Endothelial cell of umbilical vein (primary cell): ENCODE results near the gene TMEM220. TPM values are rescaled to one million over a fixed set of nuclear protein-coding genes. Genes with fewer than 3 reads are reported as not detected.

Experiments used
- BruUV-seq: library from RNA; stranded (reverse); fragments of 400-500 nt; replicated peaks from 2 replicates; lab custom pipeline; 2021; lab: Mats Ljungman, UMichigan
- CTCF ChIA-PET: fragments of 300-600, 350-600 bp; sonication (Branson Sonifier 250); formaldehyde crosslinking; loops from one replicate; lab custom pipeline; 2021; ENCODE audit warnings: antibody characterized with exemption, inconsistent platforms; lab: Charles Lee
- POLR2A ChIA-PET: fragments of 300-600, 350-600 bp; sonication (Branson Sonifier 250); formaldehyde crosslinking; loops from one replicate; lab custom pipeline; 2021; ENCODE audit warnings: antibody characterized with exemption, inconsistent platforms; lab: Charles Lee
- DNase-seq: peaks from one replicate; pipeline ENCODE4 v3.0.0-alpha.2; 2011; ENCODE audit warnings: low read depth, low spot score
- FAIRE-seq: peaks from 2 replicates; lab custom pipeline; 2011; peaks lifted over from hg19 to GRCh38; lab: Jason Lieb, UNC
- H2AFZ ChIP-seq: 2 replicates; pipeline ENCODE4 v1.6.0; 2012; ENCODE audit warnings: low read depth, low read length, control low read depth, inconsistent platforms
- H3K27ac ChIP-seq: 2 replicates; pipeline ENCODE4 v1.5.1; 2011; ENCODE audit warnings: low read depth, mild to moderate bottlenecking, control low read depth, low read length, moderate library complexity; ENCODE audit not compliant: insufficient read depth
- H3K27me3 ChIP-seq, 2 experiments: 2 replicates each; pipeline versions ENCODE4 v1.6.0 to v1.6.1; 2011; ENCODE audit warnings: low read length in 2 of 2, mixed read lengths in 1 of 2; ENCODE audit not compliant: control insufficient read depth in 2 of 2, insufficient read depth in 2 of 2
- H3K36me3 ChIP-seq, 2 experiments: 2 replicates in 1 of 2; 3 replicates in 1 of 2; pipeline ENCODE4 v1.5.1; 2011; ENCODE audit warnings: low read length in 2 of 2, mild to moderate bottlenecking in 1 of 2, moderate library complexity in 1 of 2; ENCODE audit not compliant: control insufficient read depth in 2 of 2, insufficient read depth in 2 of 2; ENCODE audit errors: extremely low read depth in 1 of 2
- H3K4me1 ChIP-seq: 3 replicates; pipeline ENCODE4 v1.5.1; 2011; ENCODE audit warnings: mild to moderate bottlenecking, low read length; ENCODE audit not compliant: control insufficient read depth, insufficient read depth; ENCODE audit errors: extremely low read depth
- H3K4me2 ChIP-seq: 2 replicates; pipeline ENCODE4 v1.6.1; 2011; ENCODE audit warnings: low read length, control low read depth, mixed read lengths; ENCODE audit not compliant: insufficient read depth
- H3K4me3 ChIP-seq, 3 experiments: fragments of 200-600 bp in 1 of 3; sonication (generic), shearing (Covaris generic) in 1 of 3; replicated peaks in 1 of 3; 2 replicates each; pipeline ENCODE4 v1.5.1; 2011 to 2016; ENCODE audit warnings: control low read depth in 3 of 3, low read length in 3 of 3, mild to moderate bottlenecking in 2 of 3, inconsistent platforms in 1 of 3, low read depth in 1 of 3, moderate library complexity in 1 of 3; ENCODE audit not compliant: insufficient read depth in 1 of 3
- H3K79me2 ChIP-seq: 2 replicates; pipeline ENCODE4 v1.6.0; 2012; ENCODE audit warnings: low read length, inconsistent platforms; ENCODE audit not compliant: control insufficient read depth, insufficient read depth
- H3K9ac ChIP-seq: replicated peaks from 2 replicates; pipeline ENCODE3; 2011; ENCODE audit warnings: low read length, control low read depth; ENCODE audit not compliant: insufficient read depth; ENCODE audit errors: extremely low read depth
- H3K9me1 ChIP-seq: replicated peaks from 3 replicates; pipeline ENCODE4 v1.6.0; 2011; ENCODE audit warnings: mild to moderate bottlenecking, low read length; ENCODE audit not compliant: control insufficient read depth, insufficient read depth; ENCODE audit errors: extremely low read depth
- H3K9me3 ChIP-seq: replicated peaks from 2 replicates; pipeline ENCODE4 v1.5.1; 2012; ENCODE audit warnings: low read length, inconsistent platforms; ENCODE audit not compliant: control insufficient read depth, insufficient read depth
- H4K20me1 ChIP-seq: replicated peaks from 2 replicates; pipeline ENCODE3; 2011; ENCODE audit warnings: mild to moderate bottlenecking, low read length; ENCODE audit not compliant: control insufficient read depth, insufficient read depth; ENCODE audit errors: extremely low read depth
- EZH2 ChIP-seq: IDR thresholded peaks from 2 replicates; pipeline ENCODE4 v1.6.1; 2012; ENCODE audit warnings: borderline replicate concordance, low read depth, mild to moderate bottlenecking, moderate library complexity, low read length, inconsistent platforms; ENCODE audit not compliant: severe bottlenecking
- FOS ChIP-seq: IDR thresholded peaks from 2 replicates; pipeline ENCODE4 v1.6.1; 2011; ENCODE audit warnings: mild to moderate bottlenecking, low read length, moderate library complexity, borderline replicate concordance; ENCODE audit not compliant: insufficient read depth
- GATA2 ChIP-seq: IDR thresholded peaks from 2 replicates; pipeline ENCODE4 v1.7.0; 2011; ENCODE audit warnings: low read depth, mild to moderate bottlenecking, moderate library complexity, mixed read lengths, low read length; ENCODE audit not compliant: insufficient read length, insufficient read depth
- JUN ChIP-seq: IDR thresholded peaks from 2 replicates; pipeline ENCODE4 v1.6.1; 2011; ENCODE audit warnings: borderline replicate concordance, low read depth; ENCODE audit not compliant: insufficient read length, insufficient read depth
- MYC ChIP-seq: IDR thresholded peaks from one replicate; pipeline ENCODE4 v1.6.1; 2011; ENCODE audit warnings: mild to moderate bottlenecking, low read depth, low read length
- POLR2A ChIP-seq: IDR thresholded peaks from 2 replicates; pipeline ENCODE4 v1.6.1; 2012; ENCODE audit warnings: low read depth, mild to moderate bottlenecking, control low read depth, low read length
- dilution Hi-C: fragments of 300-500 bp; cut with MboI; formaldehyde crosslinking; loops from one replicate; pipeline ENCODE4 v1.15.0; 2019; ENCODE audit warnings: low sequenced_read_pairs; ENCODE audit not compliant: extremely low pct_ligation_motif_present
- intact Hi-C: fragments of 100-400 bp; cut with micrococcal nuclease; formaldehyde crosslinking; loops from one replicate; pipeline ENCODE4 v1.10.0; 2022
- polyA plus RNA-seq, 4 experiments: library from polyadenylated mRNA; depleted of rRNA in 3 of 4; stranded (reverse) in 3 of 4; unstranded in 1 of 4; fragments of >200 nt; gene quantifications; 2 replicates each; pipeline versions ENCODE4 v1.2.1 to v1.2.3, GENCODE V29; 2011 to 2012; ENCODE audit warnings: missing spikeins in 1 of 4
- total RNA-seq: library from RNA; stranded (reverse); gene quantifications from 2 replicates; pipeline ENCODE4 v1.2.3, GENCODE V29; 2021
- TF ChIP-seq, protein P1 (sequence below): IDR thresholded peaks from 2 replicates; pipeline ENCODE4 v1.6.1; 2011; ENCODE audit not compliant: insufficient read depth, insufficient read length
- TF ChIP-seq, protein P2 (sequence below), 2 donors: IDR thresholded peaks; 1 replicate in 1 of 2; 2 replicates in 1 of 2; pipeline ENCODE4 v1.5.1; 2011; ENCODE audit warnings: low read length in 2 of 2, mild to moderate bottlenecking in 2 of 2, moderate library complexity in 2 of 2, control low read depth in 1 of 2, inconsistent platforms in 1 of 2, low read depth in 1 of 2; ENCODE audit not compliant: insufficient read depth in 1 of 2; ENCODE audit errors: extremely low read depth in 1 of 2

TMEM220 gene
- total and polyA plus RNA-seq, 2 donors (not counting 3 experiments of a cell fraction or from before 2014, with no cell fraction given) = 3.6 to 11.2 TPM

DNA sequence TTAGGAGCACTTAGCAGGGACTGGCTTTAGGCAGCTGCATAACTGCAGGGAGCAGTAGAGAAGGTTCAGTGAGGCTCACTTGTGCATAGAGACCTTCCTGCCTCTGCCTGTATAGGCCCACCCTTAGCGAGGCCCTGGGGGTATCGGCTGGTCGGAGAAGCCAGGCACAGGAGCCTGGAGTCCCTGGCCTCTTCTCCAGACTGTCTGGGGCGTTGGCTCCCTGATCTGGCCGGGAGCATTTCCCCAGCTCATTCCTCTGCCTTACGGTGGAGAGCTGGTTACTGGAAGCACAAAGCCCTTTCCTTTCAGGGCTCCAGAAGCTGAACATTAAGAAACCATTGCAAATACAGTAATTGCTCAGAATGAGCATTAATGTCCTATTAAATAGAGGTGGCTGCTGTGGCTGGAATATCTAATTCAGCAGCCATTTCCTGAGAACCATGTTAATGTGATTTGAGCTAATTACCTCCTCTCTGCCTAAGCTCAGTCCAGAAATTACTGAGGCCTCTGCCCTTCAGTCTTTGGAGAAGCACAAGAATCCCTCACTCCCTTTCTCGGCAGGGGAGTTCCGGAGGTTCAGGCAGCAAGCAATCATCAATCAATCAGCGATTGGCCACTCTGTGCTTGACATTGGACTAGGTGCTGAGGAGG lies 18.8 kb upstream of the TMEM220 start:
- ChIA-PET CTCF (interaction anchor here (1.2 to 3.1 kb wide), 2 partner anchors 12 to 102 kb away, joined by 4 to 19 read pairs; no protein-coding TSS in a partner anchor), POLR2A (no interaction called here)
- H3K9me1 ChIP-seq = no peaks in the 10 kb centered on the region
- no peaks in the 10 kb centered on the region for H3K27me3 ChIP-seq
- FAIRE-seq (no peak), DNase-seq (no peak)
- TF ChIP-seq GATA2 (no peak), FOS (no peak), MYC (no peak), EZH2 (no peak), POLR2A (no peak), JUN (no peak)
- TF ChIP-seq, protein P1, sequence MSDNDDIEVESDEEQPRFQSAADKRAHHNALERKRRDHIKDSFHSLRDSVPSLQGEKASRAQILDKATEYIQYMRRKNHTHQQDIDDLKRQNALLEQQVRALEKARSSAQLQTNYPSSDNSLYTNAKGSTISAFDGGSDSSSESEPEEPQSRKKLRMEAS = no peak
- TF ChIP-seq, protein P2, sequence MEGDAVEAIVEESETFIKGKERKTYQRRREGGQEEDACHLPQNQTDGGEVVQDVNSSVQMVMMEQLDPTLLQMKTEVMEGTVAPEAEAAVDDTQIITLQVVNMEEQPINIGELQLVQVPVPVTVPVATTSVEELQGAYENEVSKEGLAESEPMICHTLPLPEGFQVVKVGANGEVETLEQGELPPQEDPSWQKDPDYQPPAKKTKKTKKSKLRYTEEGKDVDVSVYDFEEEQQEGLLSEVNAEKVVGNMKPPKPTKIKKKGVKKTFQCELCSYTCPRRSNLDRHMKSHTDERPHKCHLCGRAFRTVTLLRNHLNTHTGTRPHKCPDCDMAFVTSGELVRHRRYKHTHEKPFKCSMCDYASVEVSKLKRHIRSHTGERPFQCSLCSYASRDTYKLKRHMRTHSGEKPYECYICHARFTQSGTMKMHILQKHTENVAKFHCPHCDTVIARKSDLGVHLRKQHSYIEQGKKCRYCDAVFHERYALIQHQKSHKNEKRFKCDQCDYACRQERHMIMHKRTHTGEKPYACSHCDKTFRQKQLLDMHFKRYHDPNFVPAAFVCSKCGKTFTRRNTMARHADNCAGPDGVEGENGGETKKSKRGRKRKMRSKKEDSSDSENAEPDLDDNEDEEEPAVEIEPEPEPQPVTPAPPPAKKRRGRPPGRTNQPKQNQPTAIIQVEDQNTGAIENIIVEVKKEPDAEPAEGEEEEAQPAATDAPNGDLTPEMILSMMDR (IDR thresholded peaks at IDR 0.05; ENCODE audit: extremely low read depth in 1 of 2, insufficient read depth in 1 of 2, low read depth in 1 of 2, low read length in 2 of 2) = no peak
- no peak overlapping the region for H2AFZ ChIP-seq
- intact Hi-C loops (no loop called here), dilution Hi-C loops (no loop called here)
- H3K4me1 ChIP-seq = no peaks in the 10 kb centered on the region
- H3K79me2 ChIP-seq = no peaks in the 10 kb centered on the region
- BruUV-seq = no TSS peak
- H3K9ac ChIP-seq = no peak overlapping the region
- no peaks in the 10 kb centered on the region for H3K9me3 ChIP-seq
- no peaks in the 10 kb centered on the region for H3K36me3 ChIP-seq
- no peak overlapping the region for H3K4me3 ChIP-seq
- no peaks in the 10 kb centered on the region for H4K20me1 ChIP-seq
- no peak overlapping the region for H3K4me2 ChIP-seq
- H3K27ac ChIP-seq = no peak overlapping the region
